Epithelial cell of esophagus (primary cell): ENCODE results near the gene GARIN1A.

Source experiments
- DNase-seq: peaks from one replicate; pipeline ENCODE4 v3.0.0; 2010; ENCODE audit warnings: low read depth
- H3K4me3 ChIP-seq: 2 replicates; pipeline ENCODE4 v1.5.1; 2011; ENCODE audit warnings: mild to moderate bottlenecking, low read length, control low read depth
- TF ChIP-seq, protein P1 (sequence below): IDR thresholded peaks from 2 replicates; pipeline ENCODE4 v1.5.1; 2011; ENCODE audit warnings: low read depth, mild to moderate bottlenecking, low read length, control low read depth, inconsistent platforms; ENCODE audit not compliant: insufficient read depth; ENCODE audit errors: missing control alignments

The GARIN1A gene

DNA sequence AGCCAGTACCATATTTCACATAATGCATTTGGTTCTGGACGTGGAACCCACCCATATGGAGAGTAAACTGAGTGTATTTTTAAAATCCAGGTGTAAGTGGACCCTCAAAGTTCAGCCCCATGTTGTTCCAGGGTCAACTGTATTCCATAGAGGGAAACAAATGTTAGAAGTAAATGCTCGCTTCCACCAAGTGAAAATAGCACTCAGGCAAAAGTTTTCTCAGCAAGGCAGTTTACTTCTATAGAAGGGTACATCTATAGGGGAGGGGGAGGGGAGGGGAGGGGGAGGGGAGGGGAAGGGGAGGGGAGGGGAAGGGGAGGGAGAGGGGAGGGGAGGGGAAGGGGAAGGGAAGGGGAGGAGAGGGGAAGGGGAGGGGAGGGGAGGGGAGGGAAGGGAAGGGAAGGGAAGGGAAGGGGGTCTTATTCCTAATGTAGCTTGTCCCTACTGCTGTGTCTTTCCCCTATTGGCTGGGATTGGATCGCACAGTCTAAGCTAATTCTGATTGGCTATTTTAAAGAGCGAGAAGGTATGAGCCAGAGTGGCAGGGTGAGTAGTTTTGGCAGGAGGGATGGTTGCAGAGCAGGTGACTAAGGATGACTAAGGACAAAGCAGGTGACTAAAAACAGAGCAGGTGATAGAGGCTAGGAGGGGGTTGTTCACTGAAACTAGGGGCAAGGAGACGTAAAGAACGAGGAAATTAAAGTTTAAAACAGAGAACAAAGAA is 29.1 kb downstream of the GARIN1A start:
- H3K4me3 ChIP-seq: no peak overlapping the region
- TF ChIP-seq, protein P1, sequence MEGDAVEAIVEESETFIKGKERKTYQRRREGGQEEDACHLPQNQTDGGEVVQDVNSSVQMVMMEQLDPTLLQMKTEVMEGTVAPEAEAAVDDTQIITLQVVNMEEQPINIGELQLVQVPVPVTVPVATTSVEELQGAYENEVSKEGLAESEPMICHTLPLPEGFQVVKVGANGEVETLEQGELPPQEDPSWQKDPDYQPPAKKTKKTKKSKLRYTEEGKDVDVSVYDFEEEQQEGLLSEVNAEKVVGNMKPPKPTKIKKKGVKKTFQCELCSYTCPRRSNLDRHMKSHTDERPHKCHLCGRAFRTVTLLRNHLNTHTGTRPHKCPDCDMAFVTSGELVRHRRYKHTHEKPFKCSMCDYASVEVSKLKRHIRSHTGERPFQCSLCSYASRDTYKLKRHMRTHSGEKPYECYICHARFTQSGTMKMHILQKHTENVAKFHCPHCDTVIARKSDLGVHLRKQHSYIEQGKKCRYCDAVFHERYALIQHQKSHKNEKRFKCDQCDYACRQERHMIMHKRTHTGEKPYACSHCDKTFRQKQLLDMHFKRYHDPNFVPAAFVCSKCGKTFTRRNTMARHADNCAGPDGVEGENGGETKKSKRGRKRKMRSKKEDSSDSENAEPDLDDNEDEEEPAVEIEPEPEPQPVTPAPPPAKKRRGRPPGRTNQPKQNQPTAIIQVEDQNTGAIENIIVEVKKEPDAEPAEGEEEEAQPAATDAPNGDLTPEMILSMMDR: no peak
- DNase-seq: peak; percentile 75

DNA sequence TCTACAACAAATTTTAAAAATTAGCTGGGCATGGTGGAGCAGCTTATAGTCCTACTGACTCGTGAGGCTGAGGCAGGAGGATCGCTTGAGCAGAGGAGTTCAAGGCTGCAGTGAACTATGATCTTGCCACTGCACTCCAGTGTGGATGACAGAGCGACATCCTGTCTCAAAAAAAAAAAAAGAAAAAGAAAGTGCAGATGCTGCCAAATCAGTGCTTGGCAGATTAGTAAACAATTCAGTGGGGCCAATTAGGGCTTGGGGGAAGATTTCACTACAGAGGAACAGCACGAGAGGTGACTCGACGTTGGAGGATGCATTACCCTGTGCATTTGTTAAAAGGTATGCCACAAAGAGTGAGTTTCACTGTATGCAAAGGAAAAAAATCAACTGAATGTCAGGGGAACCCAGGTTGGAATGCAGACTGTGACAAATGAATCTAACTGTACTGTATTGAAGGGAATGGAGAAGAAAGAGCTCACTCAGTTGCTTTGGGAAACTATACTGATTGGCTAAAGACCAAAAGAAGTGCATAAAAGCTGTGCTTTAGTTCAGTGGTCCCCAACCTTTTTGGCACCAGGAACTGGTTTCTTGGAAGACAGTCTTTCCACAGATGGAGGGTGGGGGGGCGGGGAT is 31.6 kb downstream of the GARIN1A start:
- H3K4me3 ChIP-seq: no peak overlapping the region
- DNase-seq: peak; percentile 18
- TF ChIP-seq, protein P1: no peak

- no peak overlapping the region for H3K4me3 ChIP-seq
- TF ChIP-seq, protein P1: no peak
- peak; percentile 32 for DNase-seq
These were observed 33.8 kb downstream of the GARIN1A start for GRCh38 chr7:128705891-128706333.

DNA sequence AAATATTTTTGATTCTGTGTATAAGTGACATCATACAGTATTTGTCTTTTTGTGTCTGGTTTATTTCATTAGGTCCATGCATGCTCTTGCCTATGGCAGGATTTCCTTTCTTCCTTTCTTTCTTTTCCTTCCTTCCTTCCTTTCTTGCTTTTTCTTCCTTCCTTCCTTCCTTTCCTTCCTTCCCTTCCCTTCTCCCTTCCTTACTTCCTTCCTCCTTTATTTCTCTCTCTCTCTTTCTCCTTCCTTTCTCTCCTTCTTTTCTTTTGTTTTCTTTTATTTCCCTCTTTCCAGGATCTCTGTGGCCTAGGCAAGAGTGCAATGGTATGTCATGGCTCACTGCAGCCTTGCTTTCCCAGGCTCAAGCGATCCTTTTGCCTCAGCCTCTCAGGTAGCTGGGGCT is 35.7 kb downstream of the GARIN1A start:
- TF ChIP-seq, protein P1: no peak
- H3K4me3 ChIP-seq: no peak overlapping the region
- no peak for DNase-seq

DNA sequence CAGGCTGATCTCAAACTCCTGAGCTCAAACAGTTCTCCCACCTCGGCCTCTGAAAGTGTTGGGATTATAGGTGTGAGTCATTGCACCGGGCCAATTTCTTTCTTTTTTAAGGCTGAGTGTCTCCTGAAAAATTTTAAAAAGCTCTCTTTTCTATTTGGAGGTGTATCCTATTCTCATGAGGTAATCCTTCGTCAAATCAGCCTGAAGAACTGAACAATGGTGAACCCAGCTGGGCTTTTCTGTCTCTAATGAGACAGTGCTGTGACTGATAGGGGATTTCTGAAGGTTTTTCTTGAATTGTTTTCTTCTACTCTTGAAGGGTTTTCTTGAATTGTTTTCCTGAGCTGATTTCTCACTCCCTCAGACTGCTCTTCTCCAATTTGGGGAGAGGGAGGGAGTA is 36.1 kb downstream of the GARIN1A start:
- TF ChIP-seq, protein P1: no peak
- DNase-seq: no peak
- no peak overlapping the region for H3K4me3 ChIP-seq

GRCh38 chr7:128708824-128709223 is 36.7 kb downstream of the GARIN1A start:
- H3K4me3 ChIP-seq: no peak overlapping the region
- TF ChIP-seq, protein P1: no peak
- DNase-seq: no peak

GRCh38 chr7:128710481-128710880 is 38.4 kb downstream of the GARIN1A start:
- TF ChIP-seq, protein P1: no peak
- H3K4me3 ChIP-seq: no peak overlapping the region
- peak; percentile 51 for DNase-seq
